Activated CD4-positive, alpha-beta memory T cell treated with anti-CD3 and anti-CD28 coated beads for 36 hours (primary cell): ENCODE measurements around the gene MTA3. TPM values are rescaled to one million over a fixed set of nuclear protein-coding genes. Genes with fewer than 3 reads are reported as not detected.
"Not testable (repeated sequence)": the region's sequence is repeated elsewhere in the genome, so short reads cannot be mapped to it uniquely, and the experiment has no call there.

Experiments used
- CTCF ChIA-PET: fragments of 350-600 bp; sonication (Branson Sonifier 250); formaldehyde crosslinking; loops from one replicate; lab custom pipeline; 2021; ENCODE audit warnings: antibody characterized with exemption, inconsistent platforms; lab: Charles Lee
- POLR2A ChIA-PET: fragments of 350-600 bp; sonication (Branson Sonifier 250); formaldehyde crosslinking; loops from one replicate; lab custom pipeline; 2021; ENCODE audit warnings: antibody characterized with exemption; lab: Charles Lee
- DNase-seq: peaks from one replicate; pipeline ENCODE4 v3.0.0-alpha.2; 2020
- H3K27ac Mint-ChIP-seq: one replicate; pipeline ENCODE4 v1.8.0; 2021; ENCODE audit warnings: mixed read lengths
- H3K27me3 Mint-ChIP-seq: one replicate; pipeline ENCODE4 v1.8.0; 2021; ENCODE audit warnings: mixed read lengths
- H3K36me3 Mint-ChIP-seq: one replicate; pipeline ENCODE4 v1.8.0; 2021; ENCODE audit warnings: mixed read lengths
- H3K4me1 Mint-ChIP-seq: one replicate; pipeline ENCODE4 v1.8.0; 2021; ENCODE audit warnings: low read depth, mixed read lengths
- H3K4me3 Mint-ChIP-seq: one replicate; pipeline ENCODE4 v1.8.0; 2021; ENCODE audit warnings: mild to moderate bottlenecking, mixed read lengths
- H3K9me3 Mint-ChIP-seq: one replicate; pipeline ENCODE4 v1.8.0; 2021; ENCODE audit warnings: mixed read lengths
- intact Hi-C: fragments of 100-400 bp; cut with micrococcal nuclease; formaldehyde crosslinking; loops from one replicate; pipeline ENCODE4 v1.15.1; 2023
- total RNA-seq, 2 experiments: library from RNA; stranded (reverse); gene quantifications; one replicate each; pipeline ENCODE4 v1.2.3, GENCODE V29; 2021

Gene MTA3
- total RNA-seq, 2 experiments from 2014 or later: 25.1 to 29.7 TPM

- Mint-ChIP-seq H3K9me3 (no peaks in the 10 kb centered on the region), H3K27me3 (no peaks in the 10 kb centered on the region), H3K4me3 (no peak overlapping the region), H3K27ac (no peak overlapping the region), H3K36me3 (no peaks in the 10 kb centered on the region), H3K4me1 (no peaks in the 10 kb centered on the region)
- CTCF ChIA-PET: no interaction called here
- POLR2A ChIA-PET: no interaction called here
- no peak for DNase-seq
- intact Hi-C loops: no loop called here
Measured at GRCh38 chr2:42598656-42599055, 30.2 kb downstream of the MTA3 start.

GRCh38 chr2:42601076-42601475, 32.6 kb downstream of the MTA3 start:
- CTCF ChIA-PET: no interaction called here
- Mint-ChIP-seq H3K4me1 (no peaks in the 10 kb centered on the region), H3K4me3 (no peak overlapping the region)

DNA sequence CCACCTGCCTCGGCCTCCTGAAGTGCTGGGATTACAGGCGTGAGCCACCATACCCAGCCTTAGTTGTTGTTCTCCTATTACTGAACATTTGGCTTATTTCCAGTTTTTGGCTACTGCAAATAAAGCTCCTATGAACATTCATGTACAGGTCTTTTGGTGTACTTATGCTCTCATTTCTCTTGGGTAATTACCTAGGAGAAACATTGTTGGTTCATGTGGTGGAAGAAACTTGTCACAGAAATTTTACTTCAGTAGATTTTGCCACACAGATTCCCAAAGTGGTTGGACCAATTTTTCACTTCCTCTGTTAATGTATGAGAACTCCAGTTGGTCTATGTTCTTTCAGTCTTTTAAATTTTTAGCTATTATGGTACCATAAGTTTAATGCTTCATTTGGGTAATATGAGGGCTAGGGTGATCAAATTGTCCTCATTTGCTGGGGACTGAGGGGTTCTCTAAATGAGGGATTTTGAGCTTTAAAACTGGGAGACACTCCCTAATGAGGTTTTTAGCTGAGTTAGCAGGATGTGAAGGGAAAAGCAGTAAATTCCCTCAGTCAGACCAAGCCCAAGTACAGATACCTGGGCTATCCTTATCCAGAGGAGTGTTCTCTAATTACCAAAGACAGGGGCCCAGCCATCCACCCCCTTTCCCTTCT, 33.9 kb downstream of the MTA3 start:
- Mint-ChIP-seq H3K4me1 (no peaks in the 10 kb centered on the region), H3K9me3 (no peaks in the 10 kb centered on the region), H3K27ac (no peak overlapping the region), H3K36me3 (no peaks in the 10 kb centered on the region), H3K4me3 (no peak overlapping the region), H3K27me3 (no peaks in the 10 kb centered on the region)
- intact Hi-C loops: no loop called here
- CTCF ChIA-PET: interaction anchor here (2.1 kb wide), 1 partner anchor 11 kb away, joined by 5 read pairs; no protein-coding TSS in a partner anchor
- POLR2A ChIA-PET: no interaction called here
- no peak for DNase-seq

More at GRCh38 chr2:42601076-42601475, 32.6 kb downstream of the MTA3 start:
- H3K9me3 Mint-ChIP-seq: no peaks in the 10 kb centered on the region
- DNase-seq: no peak
- no peaks in the 10 kb centered on the region for H3K36me3 Mint-ChIP-seq
- POLR2A ChIA-PET: no interaction called here
- H3K27me3 Mint-ChIP-seq: no peaks in the 10 kb centered on the region
- H3K27ac Mint-ChIP-seq: no peak overlapping the region
- intact Hi-C loops: no loop called here

- Mint-ChIP-seq H3K27me3 (no peaks in the 10 kb centered on the region), H3K4me1 (no peaks in the 10 kb centered on the region), H3K4me3 (no peak overlapping the region), H3K36me3 (no peaks in the 10 kb centered on the region), H3K27ac (no peak overlapping the region), H3K9me3 (no peaks in the 10 kb centered on the region)
- no peak for DNase-seq
- intact Hi-C loops: no loop called here
- ChIA-PET POLR2A (no interaction called here), CTCF (interaction anchor here (2.1 kb wide), 1 partner anchor 10 kb away, joined by 5 read pairs; no protein-coding TSS in a partner anchor)
Measured at GRCh38 chr2:42602876-42603219, 34.4 kb downstream of the MTA3 start.

DNA sequence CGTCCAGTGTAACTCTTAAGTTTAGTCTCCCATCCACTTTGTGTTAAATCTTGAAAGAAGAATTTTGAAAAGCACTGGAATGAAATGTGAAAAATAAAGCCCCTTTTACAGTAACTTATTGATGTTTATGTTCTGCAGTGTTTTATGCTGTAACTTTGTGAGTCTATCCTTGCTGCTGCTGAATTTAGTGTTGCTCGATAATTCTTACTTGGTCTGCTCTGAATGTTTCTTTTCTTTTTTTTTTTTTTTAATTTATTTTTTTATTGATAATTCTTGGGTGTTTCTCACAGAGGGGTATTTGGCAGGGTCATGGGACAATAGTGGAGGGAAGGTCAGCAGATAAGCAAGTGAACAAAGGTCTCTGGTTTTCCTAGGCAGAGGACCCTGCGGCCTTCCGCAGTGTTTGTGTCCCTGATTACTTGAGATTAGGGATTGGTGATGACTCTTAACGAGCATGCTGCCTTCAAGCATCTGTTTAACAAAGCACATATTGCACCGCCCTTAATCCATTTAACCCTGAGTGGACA, 36.0 kb downstream of the MTA3 start:
- POLR2A ChIA-PET, DNase-seq, intact Hi-C loops, H3K9me3 Mint-ChIP-seq, H3K4me3 Mint-ChIP-seq, CTCF ChIA-PET, H3K27me3 Mint-ChIP-seq, H3K4me1 Mint-ChIP-seq, H3K36me3 Mint-ChIP-seq, H3K27ac Mint-ChIP-seq: not testable (repeated sequence)

DNA sequence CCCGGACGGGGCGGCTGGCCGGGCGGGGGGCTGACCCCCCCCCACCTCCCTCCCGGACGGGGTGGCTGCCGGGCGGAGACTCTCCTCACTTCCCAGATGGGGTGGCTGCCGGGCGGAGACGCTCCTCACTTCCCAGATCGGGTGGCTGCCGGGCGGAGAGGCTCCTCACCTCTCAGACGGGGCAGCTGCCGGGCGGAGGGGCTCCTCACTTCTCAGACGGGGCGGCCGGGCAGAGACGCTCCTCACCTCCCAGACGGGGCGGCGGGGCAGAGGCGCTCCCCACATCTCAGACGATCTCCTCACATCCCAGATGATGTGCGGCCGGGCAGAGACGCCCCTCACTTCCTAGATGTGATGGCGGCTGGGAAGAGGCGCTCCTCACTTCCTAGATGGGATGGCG, 37.7 kb downstream of the MTA3 start:
- not testable (repeated sequence) for H3K4me3 Mint-ChIP-seq

DNA sequence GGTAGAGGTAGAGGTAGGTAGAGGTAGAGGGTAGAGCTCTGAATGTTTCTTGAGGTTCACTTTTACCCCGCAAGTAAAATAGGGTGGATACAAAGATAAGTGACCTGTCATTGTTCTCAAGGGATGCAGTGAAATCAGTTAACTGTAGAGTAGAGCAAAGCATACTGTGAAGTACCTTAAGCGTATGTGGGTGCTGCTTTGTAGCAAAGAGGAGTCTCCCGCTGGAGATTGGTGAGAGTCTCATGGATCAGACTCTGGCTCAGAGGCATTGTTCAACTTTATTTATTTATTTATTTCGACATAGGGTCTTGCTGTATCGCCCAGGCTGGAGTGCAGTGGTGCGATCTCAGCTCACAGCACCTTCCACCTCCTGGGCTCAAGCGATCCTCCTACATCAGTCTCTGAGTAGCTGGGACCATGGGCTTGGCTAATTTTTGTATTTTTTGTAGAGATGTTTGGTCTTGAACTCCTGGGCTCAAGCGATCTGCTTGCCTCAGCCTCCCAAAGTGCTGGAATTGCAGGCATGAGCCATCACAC, 38.7 kb downstream of the MTA3 start:
- CTCF ChIA-PET: no interaction called here
- Mint-ChIP-seq H3K36me3 (peaks cover 12% of the 10 kb centered on the region), H3K9me3 (no peaks in the 10 kb centered on the region), H3K27ac (no peak overlapping the region), H3K4me1 (no peaks in the 10 kb centered on the region), H3K27me3 (no peaks in the 10 kb centered on the region), H3K4me3 (no peak overlapping the region)
- no peak for DNase-seq
- POLR2A ChIA-PET: no interaction called here
- intact Hi-C loops: no loop called here

More for the DNA sequence above, 37.7 kb downstream of the MTA3 start:
- H3K9me3 Mint-ChIP-seq, H3K4me1 Mint-ChIP-seq, H3K36me3 Mint-ChIP-seq, DNase-seq, CTCF ChIA-PET, intact Hi-C loops, H3K27ac Mint-ChIP-seq, POLR2A ChIA-PET, H3K27me3 Mint-ChIP-seq: not testable (repeated sequence)

DNA sequence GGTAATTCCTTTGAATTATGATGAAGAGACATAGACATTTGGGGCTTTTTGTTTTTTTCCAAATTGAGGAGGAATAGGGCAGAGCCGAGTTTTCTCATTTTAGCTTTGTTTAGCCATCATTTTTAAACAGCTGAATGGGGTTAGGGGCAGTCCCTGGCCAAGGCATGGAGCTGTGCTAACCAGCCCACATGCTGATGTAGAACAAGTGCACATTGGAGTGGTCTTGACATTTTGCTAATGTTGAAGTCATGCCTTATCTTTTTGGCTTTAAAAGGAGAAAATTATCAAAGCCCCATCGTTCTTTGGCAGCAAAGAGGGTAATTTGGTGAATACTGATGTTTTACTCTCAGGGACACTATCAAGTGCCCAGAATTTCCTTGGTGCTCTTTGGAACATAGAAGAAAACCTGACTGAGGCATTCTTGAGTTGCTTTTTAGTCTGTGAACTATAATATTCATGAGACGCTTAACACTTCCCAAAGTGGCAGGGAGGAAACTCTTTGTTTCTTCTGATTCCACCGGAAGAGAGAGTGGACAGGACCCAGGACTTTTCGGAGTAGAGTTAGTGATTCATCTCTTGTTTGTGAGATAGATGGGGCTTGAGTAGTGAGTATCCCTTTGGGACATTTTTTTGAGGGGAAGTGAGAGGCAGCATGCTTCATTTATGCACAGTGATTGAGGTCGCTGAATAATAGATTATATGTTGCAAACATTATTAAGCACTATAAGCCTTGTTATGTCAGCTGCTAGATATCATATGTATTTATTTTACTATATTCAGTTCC, 45.0 kb downstream of the MTA3 start:
- no peaks in the 10 kb centered on the region for H3K27me3 Mint-ChIP-seq
- no peak overlapping the region for H3K4me3 Mint-ChIP-seq
- intact Hi-C loops: no loop called here
- ChIA-PET POLR2A (no interaction called here), CTCF (interaction anchor here (1.7 kb wide), 2 partner anchors 11 to 50 kb away, joined by 4 to 5 read pairs; no protein-coding TSS in a partner anchor)
- no peak for DNase-seq
- H3K36me3 Mint-ChIP-seq: peaks cover 12% of the 10 kb centered on the region
- H3K9me3 Mint-ChIP-seq: no peaks in the 10 kb centered on the region
- no peak overlapping the region for H3K27ac Mint-ChIP-seq
- no peaks in the 10 kb centered on the region for H3K4me1 Mint-ChIP-seq

DNA sequence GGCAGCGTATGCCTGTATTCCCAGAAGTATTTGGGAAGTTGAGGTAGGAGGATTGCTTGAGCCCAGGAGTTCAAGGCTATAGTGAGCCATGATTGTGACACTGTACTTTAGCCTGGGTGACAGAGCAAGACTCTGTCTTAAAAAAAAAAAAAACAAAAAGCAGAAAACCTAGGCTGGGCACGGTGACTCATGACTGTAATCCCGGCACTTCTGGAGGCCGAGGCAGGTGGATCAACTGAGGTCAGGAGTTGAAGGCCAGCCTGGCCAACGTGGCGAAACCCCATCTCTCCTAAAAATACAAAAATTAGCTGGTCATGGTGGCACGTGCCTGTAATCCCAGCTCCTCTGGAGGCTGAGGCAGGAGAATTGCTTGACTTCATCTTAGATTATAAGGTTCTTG, 46.4 kb downstream of the MTA3 start:
- CTCF ChIA-PET: interaction anchor here (1.7 kb wide), 1 partner anchor 48 kb away, joined by 4 read pairs; no protein-coding TSS in a partner anchor
- H3K27ac Mint-ChIP-seq: no peak overlapping the region
- no peak for DNase-seq
- no peak overlapping the region for H3K4me3 Mint-ChIP-seq
- peaks cover 6% of the 10 kb centered on the region for H3K4me1 Mint-ChIP-seq
- H3K9me3 Mint-ChIP-seq: no peaks in the 10 kb centered on the region
- intact Hi-C loops: no loop called here
- no peaks in the 10 kb centered on the region for H3K27me3 Mint-ChIP-seq
- POLR2A ChIA-PET: no interaction called here
- peaks cover 9% of the 10 kb centered on the region for H3K36me3 Mint-ChIP-seq

- Mint-ChIP-seq H3K36me3 (no peaks in the 10 kb centered on the region), H3K4me1 (peaks cover 6% of the 10 kb centered on the region), H3K4me3 (no peak overlapping the region), H3K9me3 (no peaks in the 10 kb centered on the region), H3K27ac (no peak overlapping the region), H3K27me3 (no peaks in the 10 kb centered on the region)
- no peak for DNase-seq
- intact Hi-C loops: no loop called here
- CTCF ChIA-PET: no interaction called here
- POLR2A ChIA-PET: no interaction called here
Measured at GRCh38 chr2:42618116-42618515, 49.7 kb downstream of the MTA3 start.

DNA sequence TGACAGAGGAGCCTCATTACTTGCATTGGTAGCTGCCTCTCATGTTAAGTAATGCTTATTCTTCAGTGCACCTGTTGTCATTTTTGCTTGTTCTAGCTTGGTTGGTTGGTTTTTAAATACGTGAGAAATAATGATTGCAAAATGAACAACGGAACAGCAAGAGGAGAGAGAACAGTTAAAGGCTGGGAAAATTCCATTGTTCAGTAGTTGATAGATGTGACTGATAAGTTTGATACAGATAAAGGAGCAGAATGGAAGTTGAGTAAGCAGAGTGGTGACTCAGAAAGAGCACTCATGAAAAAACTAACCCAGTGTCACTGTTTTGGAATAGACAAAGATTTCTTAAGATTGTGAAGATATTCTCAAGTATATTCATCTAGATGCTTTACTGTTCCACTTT, 50.5 kb downstream of the MTA3 start:
- no peak overlapping the region for H3K4me3 Mint-ChIP-seq
- no peaks in the 10 kb centered on the region for H3K36me3 Mint-ChIP-seq
- no peak overlapping the region for H3K27ac Mint-ChIP-seq
- ChIA-PET POLR2A (no interaction called here), CTCF (no interaction called here)
- H3K4me1 Mint-ChIP-seq: peaks cover 6% of the 10 kb centered on the region
- intact Hi-C loops: no loop called here
- no peaks in the 10 kb centered on the region for H3K27me3 Mint-ChIP-seq
- DNase-seq: no peak
- no peaks in the 10 kb centered on the region for H3K9me3 Mint-ChIP-seq

GRCh38 chr2:42621626-42622025, 53.2 kb downstream of the MTA3 start:
- H3K4me3 Mint-ChIP-seq, CTCF ChIA-PET, intact Hi-C loops, H3K9me3 Mint-ChIP-seq, H3K27me3 Mint-ChIP-seq, H3K4me1 Mint-ChIP-seq, H3K36me3 Mint-ChIP-seq, POLR2A ChIA-PET, DNase-seq, H3K27ac Mint-ChIP-seq: not testable (repeated sequence)
